Posterior vena cava (tissue), 2 donors: ENCODE measurements around the gene GARS1. TPM values are rescaled to one million over a fixed set of nuclear protein-coding genes. Genes with fewer than 3 reads are reported as not detected.

ENCODE experiments used
- DNase-seq: peaks from one replicate; pipeline ENCODE4 v3.0.0-alpha.2; 2020; ENCODE audit warnings: low spot score
- intact Hi-C, 2 donors: fragments of 100-400 bp; cut with DNase I; formaldehyde crosslinking; loops; one replicate each; pipeline versions ENCODE4 v1.14.1 to v1.14.2; 2022 to 2023
- long read RNA-seq, 2 donors: library from polyadenylated mRNA; unstranded; transcript quantifications; one replicate each; pipeline ENCODE4 v2.0.0, GENCODE V29; 2020 to 2021
- total RNA-seq, 2 donors: library from RNA; stranded (reverse); fragmentation: NEBNext Ultra II Directional; extraction: Animal tissue kit (Norgen Biotek cat#: 25700); gene quantifications; one replicate each; pipeline ENCODE4 v1.2.1, GENCODE V29; 2021
- donor health status: DM: yes; HTN: yes; CAD: no.
- donor health status: DM: yes; HTN: yes; CAD: no.

GARS1 gene, protein sequence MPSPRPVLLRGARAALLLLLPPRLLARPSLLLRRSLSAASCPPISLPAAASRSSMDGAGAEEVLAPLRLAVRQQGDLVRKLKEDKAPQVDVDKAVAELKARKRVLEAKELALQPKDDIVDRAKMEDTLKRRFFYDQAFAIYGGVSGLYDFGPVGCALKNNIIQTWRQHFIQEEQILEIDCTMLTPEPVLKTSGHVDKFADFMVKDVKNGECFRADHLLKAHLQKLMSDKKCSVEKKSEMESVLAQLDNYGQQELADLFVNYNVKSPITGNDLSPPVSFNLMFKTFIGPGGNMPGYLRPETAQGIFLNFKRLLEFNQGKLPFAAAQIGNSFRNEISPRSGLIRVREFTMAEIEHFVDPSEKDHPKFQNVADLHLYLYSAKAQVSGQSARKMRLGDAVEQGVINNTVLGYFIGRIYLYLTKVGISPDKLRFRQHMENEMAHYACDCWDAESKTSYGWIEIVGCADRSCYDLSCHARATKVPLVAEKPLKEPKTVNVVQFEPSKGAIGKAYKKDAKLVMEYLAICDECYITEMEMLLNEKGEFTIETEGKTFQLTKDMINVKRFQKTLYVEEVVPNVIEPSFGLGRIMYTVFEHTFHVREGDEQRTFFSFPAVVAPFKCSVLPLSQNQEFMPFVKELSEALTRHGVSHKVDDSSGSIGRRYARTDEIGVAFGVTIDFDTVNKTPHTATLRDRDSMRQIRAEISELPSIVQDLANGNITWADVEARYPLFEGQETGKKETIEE
- 10 to 100 TPM; 82.8 to 98.1 TPM for total RNA-seq
- long read RNA-seq, donor 1, transcript GARS-201 (17 exons, 2,634 nt), result major isoform, 31 of 36 reads
- long read RNA-seq, donor 1, partial matches to known transcripts, result 4 of 36 reads
- long read RNA-seq, donor 1, other reads (novel, unspliced or antisense), result 1 of 36 reads
- long read RNA-seq, donor 2, transcript GARS-201 (17 exons, 2,634 nt), result major isoform, 241 of 270 reads
- long read RNA-seq, donor 2, partial matches to known transcripts, result 12 of 270 reads
- long read RNA-seq, donor 2, other reads (novel, unspliced or antisense), result 17 of 270 reads

DNA sequence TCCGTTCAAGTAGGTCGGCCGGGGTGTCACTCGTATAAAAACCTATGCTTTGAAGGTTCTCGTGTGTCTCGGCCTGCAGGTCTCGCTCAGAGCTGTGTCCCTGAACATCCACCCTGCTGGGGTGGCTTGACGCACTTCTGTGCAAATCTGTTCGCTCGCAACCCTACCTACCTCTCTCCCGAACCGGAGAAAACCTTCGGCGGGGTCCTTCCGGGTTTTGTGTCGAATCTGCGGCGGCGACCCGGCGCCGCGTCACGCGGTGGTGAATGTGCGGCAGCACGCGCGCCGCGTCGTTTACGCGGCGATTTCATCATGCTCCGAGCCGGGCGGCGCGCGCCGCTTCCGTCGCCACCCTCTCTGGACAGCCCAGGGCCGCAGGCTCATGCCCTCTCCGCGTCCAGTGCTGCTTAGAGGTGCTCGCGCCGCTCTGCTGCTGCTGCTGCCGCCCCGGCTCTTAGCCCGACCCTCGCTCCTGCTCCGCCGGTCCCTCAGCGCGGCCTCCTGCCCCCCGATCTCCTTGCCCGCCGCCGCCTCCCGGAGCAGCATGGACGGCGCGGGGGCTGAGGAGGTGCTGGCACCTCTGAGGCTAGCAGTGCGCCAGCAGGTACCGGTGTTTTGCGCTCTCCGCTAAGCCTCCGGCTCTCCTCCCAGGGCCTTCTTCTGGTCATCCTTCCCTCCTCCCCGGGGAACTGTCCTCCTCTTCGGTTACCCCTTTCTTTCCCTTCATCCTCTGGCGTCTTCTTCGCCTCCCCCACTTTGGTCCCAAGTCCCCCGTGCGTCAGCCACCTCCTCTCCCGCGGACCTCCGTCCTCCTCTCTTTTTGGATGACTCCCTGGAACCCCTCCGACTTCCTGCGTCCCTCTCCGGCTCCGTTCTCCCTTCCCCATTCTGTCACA, at the start of gene GARS1:
Gene GARS1 (plus strand): TSS at position 339 of the 896 bp plus-strand sequence. CDS start 44 bp downstream, at position 383.
- DNase-seq, result peak; percentile 97
- intact Hi-C loops, result no loop called here

DNA sequence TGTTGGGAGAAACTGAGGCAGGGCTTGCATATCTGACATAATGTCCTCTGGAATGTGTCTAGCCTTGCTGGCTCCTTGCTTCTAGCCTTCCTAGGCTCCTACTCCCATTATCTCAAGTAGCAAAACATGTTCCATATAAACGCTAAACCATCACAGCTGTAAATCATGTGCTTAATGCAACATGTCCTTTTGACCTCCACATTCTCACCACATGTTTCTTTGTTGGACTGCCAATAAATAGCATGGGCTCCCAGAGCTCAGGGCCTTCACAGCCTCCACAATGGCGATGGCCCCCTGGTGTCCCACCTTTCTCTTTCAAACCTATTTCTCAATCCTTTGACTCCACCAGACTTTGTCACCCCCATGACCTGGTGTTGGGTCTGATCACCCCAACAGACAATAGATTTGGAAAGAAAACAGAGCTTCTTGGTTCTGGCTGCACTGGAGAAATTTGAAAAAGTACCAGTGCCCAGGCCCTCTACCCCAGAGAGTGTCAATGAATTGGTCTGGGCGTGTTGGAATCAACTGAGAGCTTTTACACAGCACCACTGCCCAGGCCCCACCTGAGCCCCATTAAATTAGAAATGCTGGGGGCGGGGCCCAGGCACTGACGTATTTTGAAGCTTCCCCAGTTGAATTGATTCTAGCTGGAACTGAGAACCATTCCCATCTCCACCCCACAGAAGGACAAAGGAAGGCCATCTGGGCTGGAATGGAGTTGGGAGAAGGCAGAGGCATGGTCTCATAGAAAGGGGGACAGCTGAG, 48.7 kb upstream of the GARS1 start:
- DNase-seq, result no peak
- intact Hi-C loops, result no loop called here

DNA sequence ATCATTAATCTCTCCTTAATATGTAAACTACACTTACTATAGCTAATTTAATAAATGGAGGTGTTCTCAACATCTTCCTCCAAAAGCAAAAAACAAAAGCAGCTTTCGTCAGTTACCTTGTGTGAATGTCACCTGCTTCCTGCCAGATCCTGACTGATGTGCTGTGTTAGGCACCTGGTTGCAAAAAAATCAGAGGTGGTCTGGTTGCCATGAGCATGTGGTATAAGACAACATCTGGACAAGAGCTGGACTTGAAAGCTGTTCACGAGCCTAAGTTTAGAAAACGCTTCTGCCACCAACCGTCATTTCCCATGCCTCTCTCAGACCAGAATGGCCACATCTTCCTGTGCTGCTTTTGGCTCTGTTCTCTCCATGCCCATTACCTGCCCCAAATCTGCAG, 48.1 kb upstream of the GARS1 start:
- DNase-seq, result no peak
- intact Hi-C loops, result no loop called here

DNA sequence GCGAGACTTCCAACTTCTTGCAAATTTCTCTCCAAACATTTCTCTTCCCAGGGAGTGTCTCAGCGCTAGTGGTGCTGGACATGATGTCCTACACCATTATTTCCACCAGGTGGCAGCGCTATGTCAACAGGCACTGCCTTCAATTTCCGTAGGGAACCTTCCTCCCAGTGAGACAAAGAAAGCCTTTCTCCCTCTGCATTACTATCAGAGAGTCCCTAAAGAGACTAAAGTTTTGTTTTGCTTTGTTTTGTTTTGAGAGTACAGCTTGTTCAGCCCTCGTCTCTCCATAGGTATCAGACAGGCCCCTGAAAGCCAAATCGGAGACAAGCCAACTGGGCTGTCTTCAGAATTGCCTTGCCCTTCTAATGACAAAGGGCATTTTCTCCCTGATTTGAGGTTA, 45.8 kb upstream of the GARS1 start:
- DNase-seq, result no peak
- intact Hi-C loops, result no loop called here

DNA sequence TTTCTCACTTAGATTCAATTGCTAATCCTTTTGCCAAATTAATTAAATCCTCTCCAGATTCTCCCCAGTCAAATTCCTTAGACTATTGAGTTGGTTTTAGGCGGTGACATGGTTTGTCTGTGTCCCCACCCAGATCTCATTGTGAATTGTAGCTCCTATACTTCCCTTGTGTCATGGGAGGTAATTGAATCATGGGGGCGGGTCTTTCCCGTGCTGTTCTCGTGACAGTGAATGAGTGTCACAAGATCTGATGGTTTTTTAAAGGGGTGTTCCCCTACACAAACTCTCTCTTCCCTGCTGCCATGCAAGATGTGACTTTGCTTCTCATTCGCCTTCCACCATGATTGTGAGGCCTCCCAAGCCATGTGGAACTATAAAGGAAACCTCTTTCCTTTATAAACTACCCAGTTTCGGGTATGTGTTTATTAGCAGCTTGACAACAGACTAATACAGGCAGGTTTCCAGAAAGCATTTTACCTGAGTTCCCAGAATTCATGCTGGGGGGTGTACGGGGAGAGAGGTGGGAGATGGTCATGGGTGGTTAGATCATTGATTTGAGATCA, 44.7 kb upstream of the GARS1 start:
- DNase-seq, result no peak
- intact Hi-C loops, result no loop called here

DNA sequence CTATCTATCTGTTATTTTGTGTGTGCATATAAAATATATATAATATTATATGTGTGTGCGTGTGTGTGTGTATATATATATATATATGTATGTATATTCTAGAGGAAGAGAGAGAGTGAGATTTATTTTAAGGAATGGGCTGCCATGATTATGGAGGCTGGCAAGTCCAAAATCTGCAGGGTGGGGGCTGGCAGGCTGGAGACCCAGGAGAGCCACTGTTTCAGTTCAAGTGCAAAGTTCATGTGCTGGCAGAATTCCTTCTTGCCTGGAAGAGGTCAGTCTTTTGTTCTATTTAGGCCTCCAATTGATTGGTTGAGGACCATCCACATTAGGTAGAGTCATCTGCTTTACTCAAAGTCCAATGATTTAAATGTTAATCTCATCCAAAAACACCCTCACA, 42.3 kb upstream of the GARS1 start:
- intact Hi-C loops, result no loop called here
- no peak for DNase-seq

DNA sequence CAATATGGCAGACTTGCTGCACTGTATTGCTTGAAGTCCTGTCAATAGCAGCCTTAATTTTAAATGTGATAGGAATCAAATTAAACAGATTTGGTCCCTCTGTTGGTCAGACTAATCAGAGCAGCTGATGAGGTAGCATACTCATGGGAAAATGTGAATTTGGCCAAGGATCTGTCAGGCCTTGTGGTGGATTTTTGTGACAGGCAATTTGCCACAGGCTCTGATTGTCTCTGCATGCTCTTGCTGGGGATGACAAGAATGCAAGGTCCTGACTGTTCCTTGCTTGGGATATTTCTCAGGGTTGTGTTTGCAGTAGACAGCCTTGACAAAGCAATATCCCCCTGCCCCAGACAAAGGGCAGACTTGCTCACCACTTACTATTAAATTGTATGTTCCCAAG, 41.5 kb upstream of the GARS1 start:
- no peak for DNase-seq
- intact Hi-C loops, result no loop called here

DNA sequence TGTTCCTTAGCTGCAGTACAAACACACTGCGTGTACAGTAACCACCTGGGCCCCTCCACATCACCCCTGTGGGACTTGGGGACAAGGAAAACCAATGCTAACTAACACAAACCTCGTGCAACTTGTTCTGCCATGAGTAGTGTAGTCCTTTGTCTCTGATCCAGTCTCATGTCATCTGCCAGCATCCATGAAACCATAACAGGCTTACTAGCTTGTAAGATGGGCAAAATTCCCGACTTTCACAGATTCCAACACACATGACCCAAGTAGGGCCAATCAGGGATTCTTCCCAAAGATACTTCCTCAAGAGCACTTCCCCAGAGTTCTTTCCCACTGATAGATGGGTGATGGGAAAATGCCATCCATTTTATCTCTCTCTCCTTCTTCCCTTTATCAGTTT, 41.1 kb upstream of the GARS1 start:
- no peak for DNase-seq
- intact Hi-C loops, result no loop called here

DNA sequence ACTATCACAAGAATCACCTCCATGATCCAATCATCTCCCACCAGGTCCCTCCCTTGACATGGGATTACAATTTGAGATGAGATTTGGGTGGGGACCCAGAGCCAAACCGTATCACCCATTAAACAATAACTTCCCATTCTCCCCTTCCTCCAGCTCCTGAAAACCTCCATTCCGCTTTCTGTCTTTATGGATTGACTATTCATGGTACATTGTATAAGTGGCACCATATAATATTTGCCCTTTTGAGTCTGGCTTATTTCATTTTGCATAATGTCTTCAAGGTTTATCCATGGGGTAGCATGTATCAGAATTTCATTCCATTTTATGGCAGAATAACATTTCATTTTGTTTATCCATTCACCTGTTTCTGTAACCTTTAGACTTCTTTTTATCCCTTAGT, 39.2 kb upstream of the GARS1 start:
- DNase-seq, result no peak
- intact Hi-C loops, result no loop called here

DNA sequence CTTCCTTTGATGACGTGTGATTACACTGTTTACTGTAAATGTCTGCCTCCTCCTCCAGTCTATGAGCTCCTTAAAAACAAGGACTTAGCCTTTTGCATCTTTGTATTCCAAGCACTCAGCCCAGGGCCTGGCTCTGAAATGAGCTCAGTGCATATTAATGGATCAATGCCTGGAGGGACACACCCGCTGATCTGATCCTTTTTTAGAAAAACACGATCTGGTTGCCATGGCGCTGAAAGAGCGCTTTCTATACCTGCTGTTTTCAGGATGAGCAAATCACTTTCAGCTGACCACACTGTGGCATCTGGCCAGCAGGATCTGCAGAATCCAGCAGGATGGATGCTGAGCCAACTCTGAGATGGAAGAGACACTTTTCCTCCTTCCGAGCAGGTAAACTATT, 37.8 kb upstream of the GARS1 start:
- DNase-seq, result no peak
- intact Hi-C loops, result no loop called here

DNA sequence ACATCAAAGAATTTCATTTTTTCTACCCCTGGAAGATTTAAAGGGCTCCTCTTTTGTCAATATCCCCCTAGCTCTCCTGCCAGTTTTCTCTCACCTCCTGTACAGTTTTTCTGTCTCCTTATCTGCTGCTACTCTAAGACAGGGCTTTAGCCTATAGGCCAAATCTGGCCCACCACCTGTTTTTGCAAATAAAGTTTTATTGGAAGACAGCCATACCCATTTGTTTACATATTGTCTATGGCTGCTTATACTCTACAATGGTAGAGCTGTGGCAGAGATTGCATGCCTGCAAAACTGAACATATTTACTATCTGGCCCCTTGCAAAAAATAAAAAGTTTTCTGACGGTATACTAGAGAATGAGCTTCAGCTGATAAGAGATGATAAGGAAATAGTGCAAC, 37.4 kb upstream of the GARS1 start:
- intact Hi-C loops, result no loop called here
- DNase-seq, result no peak

DNA sequence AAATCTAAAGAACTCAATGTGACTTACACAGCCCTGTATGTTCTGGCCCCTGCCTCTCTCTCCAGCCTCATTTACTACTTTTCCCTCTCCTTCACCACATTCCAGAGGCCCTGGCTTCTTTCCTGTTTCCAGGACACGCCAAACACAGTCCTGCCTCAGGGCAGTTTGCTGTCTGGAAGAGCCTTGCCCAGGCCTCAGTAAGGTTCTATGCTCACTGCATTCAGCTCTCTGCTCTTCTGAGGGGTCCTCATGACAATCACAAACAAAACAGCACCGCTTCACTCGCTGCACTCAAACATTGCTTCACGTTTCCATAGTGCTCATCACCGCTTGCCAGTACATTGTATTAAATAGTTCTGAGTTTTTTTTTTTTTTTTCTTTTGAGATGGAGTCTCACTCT, 35.1 kb upstream of the GARS1 start:
- intact Hi-C loops, result loop anchor here in 1 of 2 donors (10.0 kb wide), 1 partner anchor 395 kb away; no protein-coding TSS in a partner anchor
- DNase-seq, result no peak

DNA sequence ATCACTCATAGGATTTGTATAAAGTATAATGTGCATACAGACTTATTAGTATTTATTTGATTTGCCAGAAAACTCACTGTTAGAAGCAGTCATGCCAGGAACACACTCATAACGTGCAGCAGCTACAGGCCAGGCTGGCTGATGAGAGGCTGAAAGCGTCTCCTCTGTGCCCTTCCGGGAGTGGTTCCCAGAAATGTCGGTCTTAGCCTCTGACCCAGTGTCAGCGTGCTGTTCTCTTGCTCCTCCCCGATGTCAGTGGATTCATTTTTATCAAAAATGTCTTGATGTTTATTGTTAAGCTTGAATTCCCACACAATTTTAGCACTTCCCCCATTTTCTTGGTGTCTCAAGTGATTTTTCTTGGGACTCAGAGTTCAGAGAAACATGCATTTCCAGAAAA, 33.3 kb upstream of the GARS1 start:
- intact Hi-C loops, result loop anchor here in 1 of 2 donors (10.0 kb wide), 1 partner anchor 397 kb away; no protein-coding TSS in a partner anchor
- no peak for DNase-seq

DNA sequence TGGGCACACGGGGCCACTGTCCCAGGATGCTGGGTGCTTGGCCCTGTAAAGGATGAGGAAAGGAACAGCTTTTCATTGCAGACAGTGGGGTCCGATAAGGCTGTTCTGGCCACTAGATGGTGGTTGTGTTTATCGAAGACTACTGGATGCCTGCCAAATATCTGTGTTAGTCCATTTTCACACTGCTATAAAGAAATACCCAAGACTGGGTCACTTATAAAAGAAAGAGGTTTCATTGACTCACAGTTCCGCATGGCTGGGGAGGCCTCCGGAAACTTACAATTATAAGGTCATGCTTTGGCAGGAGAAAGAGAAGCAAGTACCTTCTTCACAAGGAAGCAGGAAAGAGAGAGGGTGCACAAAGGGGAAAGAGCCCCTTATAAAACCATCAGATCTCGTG, 32.2 kb upstream of the GARS1 start:
- no peak for DNase-seq
- intact Hi-C loops, result loop anchor here in 1 of 2 donors (10.0 kb wide), 1 partner anchor 398 kb away; no protein-coding TSS in a partner anchor

DNA sequence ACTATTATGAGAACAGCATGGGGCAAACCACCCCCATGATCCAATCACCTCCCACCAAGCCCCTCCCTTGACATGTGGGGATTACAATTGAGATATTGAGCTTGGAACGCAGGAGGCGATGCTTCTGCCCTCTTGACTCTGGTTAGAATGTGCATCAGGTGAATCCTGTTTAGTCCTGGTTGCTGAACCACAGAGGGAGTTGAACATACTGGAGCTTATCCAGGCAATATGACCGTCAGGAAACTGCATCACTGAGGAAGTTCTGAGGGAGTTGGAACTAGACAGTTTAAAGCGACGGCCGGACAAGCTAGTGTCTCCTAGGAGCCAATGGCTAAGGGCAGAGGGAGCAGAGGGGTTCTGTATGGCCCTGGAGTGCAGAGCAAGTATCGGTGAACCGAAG, 31.8 kb upstream of the GARS1 start:
- DNase-seq, result no peak
- intact Hi-C loops, result loop anchor here in 1 of 2 donors (10.0 kb wide), 1 partner anchor 398 kb away; no protein-coding TSS in a partner anchor

DNA sequence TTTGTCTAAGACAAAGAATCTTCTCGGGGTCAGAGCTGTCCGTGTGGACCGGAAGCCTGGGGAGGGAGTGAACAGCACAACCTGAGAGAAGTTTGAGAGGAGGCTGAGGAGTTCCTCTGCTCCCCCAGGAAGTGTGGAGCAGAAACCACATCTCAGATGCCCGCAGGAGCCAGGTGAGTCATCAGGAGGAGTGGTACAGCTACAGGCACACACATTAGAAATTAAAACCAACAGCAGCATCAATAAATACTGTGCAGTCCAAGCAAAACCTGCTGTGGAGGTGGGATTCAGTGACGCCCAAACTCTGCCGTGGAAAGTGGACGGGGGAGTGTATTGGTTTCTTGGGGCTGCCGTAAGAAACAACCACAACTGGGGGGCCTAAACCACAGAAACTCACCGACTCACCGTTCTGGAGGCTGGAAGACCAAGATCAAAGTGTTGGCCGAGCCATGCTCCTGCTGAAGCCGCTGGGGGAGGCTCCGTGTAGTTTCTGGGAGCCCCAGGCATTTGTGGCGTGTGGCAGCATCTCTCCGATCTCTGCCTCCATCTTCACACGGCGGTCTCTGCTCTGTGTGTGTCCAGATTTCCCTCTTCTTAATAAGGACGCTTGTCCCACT, 31.2 kb upstream of the GARS1 start:
- intact Hi-C loops, result loop anchor here in 1 of 2 donors (10.0 kb wide), 1 partner anchor 399 kb away; no protein-coding TSS in a partner anchor
- DNase-seq, result no peak

DNA sequence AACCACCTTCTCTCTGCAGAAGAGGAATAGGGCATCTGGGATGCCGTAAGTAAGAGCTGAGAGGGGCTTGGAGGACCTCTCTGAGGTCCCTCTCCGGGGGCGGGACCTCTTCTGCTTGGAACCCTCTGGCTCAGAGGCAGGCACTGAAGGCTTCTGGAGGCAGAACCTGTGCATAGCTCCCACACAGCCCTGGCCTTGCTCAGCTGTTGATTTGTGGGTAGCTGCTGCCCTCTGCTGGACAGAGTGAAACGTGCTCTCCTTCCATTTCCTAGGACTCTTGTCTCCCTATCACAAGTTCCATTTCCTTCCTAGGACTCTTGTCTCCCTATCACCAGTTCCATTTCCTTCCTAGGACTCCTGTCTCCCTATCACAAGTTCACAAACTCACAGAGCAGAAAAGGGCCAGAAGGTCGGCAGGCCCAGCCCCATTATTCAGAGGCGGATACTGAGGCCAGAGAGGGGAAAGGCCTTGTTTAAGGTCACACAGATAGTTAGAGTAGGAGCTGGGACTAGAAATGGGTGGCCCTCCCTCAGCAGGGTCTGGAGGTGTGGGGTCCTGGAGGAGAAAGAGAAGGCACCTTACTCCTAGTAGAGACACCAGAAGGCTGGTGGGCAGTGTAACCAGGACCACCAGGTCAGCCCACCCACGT, 30.3 kb upstream of the GARS1 start:
- DNase-seq, result peak; percentile 93
- intact Hi-C loops, result loop anchor here in 1 of 2 donors (10.0 kb wide), 1 partner anchor 400 kb away; no protein-coding TSS in a partner anchor
